HepG2 (cell line): ENCODE data around the gene UGP2. TPM values are rescaled to one million over a fixed set of nuclear protein-coding genes. Genes with fewer than 3 reads are reported as not detected.

Source experiments
- CCDC6 ChIP-seq: sonication (generic); formaldehyde crosslinking; IDR thresholded peaks from 2 replicates; pipeline ENCODE4 v1.8.1; 2022; ENCODE audit warnings: mild to moderate bottlenecking, missing genetic modification reagents, moderate library complexity
- GMEB2 ChIP-seq: IDR thresholded peaks from 2 replicates; pipeline ENCODE4 v1.6.1; 2016; ENCODE audit warnings: missing biosample characterization, missing genetic modification reagents, low read depth
- HBP1 ChIP-seq: IDR thresholded peaks from 2 replicates; pipeline ENCODE4 v1.6.1; 2016; ENCODE audit warnings: low read depth, control low read depth
- IKZF5 ChIP-seq: IDR thresholded peaks from 2 replicates; pipeline ENCODE4 v1.6.1; 2018; ENCODE audit warnings: missing genetic modification reagents, mild to moderate bottlenecking, missing compliant biosample characterization
- MAF1 ChIP-seq: sonication (generic); formaldehyde crosslinking; IDR thresholded peaks from 2 replicates; pipeline ENCODE4 v1.5.0; 2020; ENCODE audit warnings: missing genetic modification reagents, borderline replicate concordance
- NR2F2 ChIP-seq: IDR thresholded peaks from 2 replicates; pipeline ENCODE4 v1.6.1; 2012; ENCODE audit warnings: low read depth, inconsistent platforms, borderline replicate concordance
- RBAK ChIP-seq: sonication (generic); formaldehyde crosslinking; IDR thresholded peaks from 2 replicates; pipeline ENCODE4 v1.5.1; 2020; ENCODE audit warnings: mild to moderate bottlenecking, missing genetic modification reagents
- SMYD3 ChIP-seq: sonication (generic); formaldehyde crosslinking; IDR thresholded peaks from 2 replicates; pipeline ENCODE4 v1.8.1; 2023; ENCODE audit warnings: mild to moderate bottlenecking, missing genetic modification reagents
- STAT6 ChIP-seq: sonication (generic); formaldehyde crosslinking; IDR thresholded peaks from 2 replicates; pipeline ENCODE4 v1.4.0; 2020; ENCODE audit warnings: missing genetic modification reagents, mild to moderate bottlenecking, borderline replicate concordance
- ZFYVE20 ChIP-seq: sonication (generic); formaldehyde crosslinking; IDR thresholded peaks from 2 replicates; pipeline ENCODE4 v1.8.0; 2023; ENCODE audit warnings: low read depth, mild to moderate bottlenecking, moderate library complexity, missing genetic modification reagents, borderline replicate concordance
- ZNF264 ChIP-seq: sonication (generic); formaldehyde crosslinking; IDR thresholded peaks from 2 replicates; pipeline ENCODE4 v1.4.0; 2020; ENCODE audit warnings: missing genetic modification reagents
- ZNF292 ChIP-seq: sonication (generic); formaldehyde crosslinking; IDR thresholded peaks from 2 replicates; pipeline ENCODE4 v1.8.1; 2022; ENCODE audit warnings: mild to moderate bottlenecking, low read depth, missing genetic modification reagents, borderline replicate concordance
- ZNF430 ChIP-seq: sonication (generic); formaldehyde crosslinking; IDR thresholded peaks from 2 replicates; pipeline ENCODE4 v1.9.0; 2021; ENCODE audit warnings: mild to moderate bottlenecking, missing genetic modification reagents
- ZNF431 ChIP-seq: sonication (generic); formaldehyde crosslinking; IDR thresholded peaks from 2 replicates; pipeline ENCODE4 v1.9.0; 2022; ENCODE audit warnings: missing genetic modification reagents, low read depth, mild to moderate bottlenecking, borderline replicate concordance
- ZNF720 ChIP-seq: sonication (generic); formaldehyde crosslinking; IDR thresholded peaks from 2 replicates; pipeline ENCODE4 v1.4.0; 2020; ENCODE audit warnings: missing genetic modification reagents
- ZNF761 ChIP-seq: sonication (generic); formaldehyde crosslinking; conservative IDR thresholded peaks from 2 replicates; pipeline ENCODE4 v1.4.0; 2020; ENCODE audit warnings: mild to moderate bottlenecking, missing genetic modification reagents
- polyA plus RNA-seq, 8 experiments: library from polyadenylated mRNA; depleted of rRNA in 3 of 8; stranded (reverse) in 7 of 8; unstranded in 1 of 8; fragments of >200 nt; fragmentation: Illumina TruSeq in 4 of 8; extraction: Trizol in 4 of 8; gene quantifications; 2 replicates each; pipeline versions ENCODE4 v1.2.1 to v1.2.3, GENCODE V29; 2011 to 2016; ENCODE audit warnings: low read depth in 4 of 8, missing spikeins in 1 of 8, mixed read lengths in 1 of 8; ENCODE audit not compliant: insufficient read depth in 1 of 8
- total RNA-seq, 5 experiments: library from RNA; depleted of rRNA; stranded (reverse); fragments of >200 nt; fragmentation: Illumina TruSeq; extraction: Trizol; gene quantifications; 2 replicates each; pipeline ENCODE4 v1.2.3, GENCODE V29; 2016; ENCODE audit warnings: low read depth in 1 of 5
- TF ChIP-seq, protein P1 (sequence below): sonication (generic); formaldehyde crosslinking; IDR thresholded peaks from 2 replicates; pipeline ENCODE4 v1.8.0; 2022; ENCODE audit warnings: missing genetic modification reagents, mild to moderate bottlenecking, borderline replicate concordance
- TF ChIP-seq, protein P2 (sequence below): sonication (generic); formaldehyde crosslinking; IDR thresholded peaks from 2 replicates; pipeline ENCODE4 v1.4.0; 2020; ENCODE audit warnings: missing genetic modification reagents

UGP2 gene
- total and polyA plus RNA-seq, 2 of the 13 experiments (the other 11 are each of a cell fraction or from before 2014, with no cell fraction given), result 96.0 to 134 TPM

DNA sequence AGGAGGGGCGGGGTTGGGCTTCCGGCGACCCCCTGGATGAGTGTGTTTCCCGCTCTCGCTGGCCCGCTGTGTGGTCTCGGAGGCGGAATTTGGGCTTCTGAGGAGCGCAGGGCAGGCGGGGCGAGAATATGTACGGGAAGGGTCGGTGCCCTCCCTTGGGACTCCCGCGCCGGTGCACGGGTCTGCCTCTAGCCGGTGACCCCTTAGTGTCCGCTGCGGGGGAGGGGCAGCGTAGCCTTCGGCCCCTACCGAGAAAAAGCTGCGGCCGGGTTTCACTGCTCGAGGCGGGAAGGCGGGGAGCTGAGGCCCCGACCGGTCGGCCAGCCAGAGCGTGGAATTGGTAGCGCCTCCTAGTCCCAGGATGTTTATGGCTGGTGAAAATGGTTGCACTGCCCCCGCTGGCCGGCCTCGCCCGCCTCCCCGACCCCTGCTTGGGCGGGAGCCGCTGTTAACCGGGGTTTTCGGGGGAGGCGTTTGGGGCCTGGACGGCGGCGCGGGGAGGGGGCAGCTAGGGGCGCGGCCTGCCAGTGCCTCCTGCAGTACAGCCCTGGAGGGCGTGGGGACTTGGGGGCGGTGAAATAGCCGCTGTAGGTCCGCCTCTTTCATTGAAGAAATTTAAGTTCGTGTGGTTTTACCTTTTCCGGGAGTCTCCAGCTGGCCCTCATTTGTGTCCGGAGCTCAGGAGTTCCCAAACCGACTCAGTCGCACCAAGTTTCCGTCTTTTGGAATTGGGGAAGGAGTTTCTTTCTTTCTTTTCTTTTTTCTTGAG, at the start of gene UGP2 (continued):
- peak; percentile 90 for TF ChIP-seq STAT6 (CRISPR knock-in tag)
- TF ChIP-seq ZNF720 (CRISPR knock-in tag), result 0 out of 2 replicates have a peak, but pooled peaks have one; percentile 13
- TF ChIP-seq ZNF292 (CRISPR knock-in tag), result peak; percentile 61
- TF ChIP-seq HBP1 (CRISPR knock-in tag), result 0 out of 2 replicates have a peak, but pooled peaks have one; percentile 59
- TF ChIP-seq GMEB2 (CRISPR knock-in tag), result no peak
- no peak for TF ChIP-seq SMYD3 (CRISPR knock-in tag)
- TF ChIP-seq ZNF431 (CRISPR knock-in tag), result no peak; the same call in 1 of the 2 replicates
- peak; percentile 9; the same call in 1 of the 2 replicates for TF ChIP-seq MAF1 (CRISPR knock-in tag)
- TF ChIP-seq CCDC6, result peak; percentile 81; the same call in 1 of the 2 replicates
- TF ChIP-seq, protein P1, sequence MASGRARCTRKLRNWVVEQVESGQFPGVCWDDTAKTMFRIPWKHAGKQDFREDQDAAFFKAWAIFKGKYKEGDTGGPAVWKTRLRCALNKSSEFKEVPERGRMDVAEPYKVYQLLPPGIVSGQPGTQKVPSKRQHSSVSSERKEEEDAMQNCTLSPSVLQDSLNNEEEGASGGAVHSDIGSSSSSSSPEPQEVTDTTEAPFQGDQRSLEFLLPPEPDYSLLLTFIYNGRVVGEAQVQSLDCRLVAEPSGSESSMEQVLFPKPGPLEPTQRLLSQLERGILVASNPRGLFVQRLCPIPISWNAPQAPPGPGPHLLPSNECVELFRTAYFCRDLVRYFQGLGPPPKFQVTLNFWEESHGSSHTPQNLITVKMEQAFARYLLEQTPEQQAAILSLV (CRISPR knock-in tag), result 0 out of 2 replicates have a peak, but pooled peaks have one; percentile 35
- TF ChIP-seq ZNF430 (CRISPR knock-in tag), result peak; percentile 88
- TF ChIP-seq ZFYVE20, result no peak
- TF ChIP-seq ZNF264 (CRISPR knock-in tag), result peak; percentile 74; the same call in 1 of the 2 replicates
- TF ChIP-seq RBAK (CRISPR knock-in tag), result no peak
- TF ChIP-seq NR2F2, result peak; percentile 11; the same call in 1 of the 2 replicates
- TF ChIP-seq, protein P2, sequence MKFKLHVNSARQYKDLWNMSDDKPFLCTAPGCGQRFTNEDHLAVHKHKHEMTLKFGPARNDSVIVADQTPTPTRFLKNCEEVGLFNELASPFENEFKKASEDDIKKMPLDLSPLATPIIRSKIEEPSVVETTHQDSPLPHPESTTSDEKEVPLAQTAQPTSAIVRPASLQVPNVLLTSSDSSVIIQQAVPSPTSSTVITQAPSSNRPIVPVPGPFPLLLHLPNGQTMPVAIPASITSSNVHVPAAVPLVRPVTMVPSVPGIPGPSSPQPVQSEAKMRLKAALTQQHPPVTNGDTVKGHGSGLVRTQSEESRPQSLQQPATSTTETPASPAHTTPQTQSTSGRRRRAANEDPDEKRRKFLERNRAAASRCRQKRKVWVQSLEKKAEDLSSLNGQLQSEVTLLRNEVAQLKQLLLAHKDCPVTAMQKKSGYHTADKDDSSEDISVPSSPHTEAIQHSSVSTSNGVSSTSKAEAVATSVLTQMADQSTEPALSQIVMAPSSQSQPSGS (CRISPR knock-in tag), result peak; percentile 21; the same call in 1 of the 2 replicates
- TF ChIP-seq ZNF761, result no peak; the same call in 1 of the 2 replicates
- peak; percentile 71 for TF ChIP-seq IKZF5 (CRISPR knock-in tag)
